Prostate gland (tissue), 2 donors: Measurements from ENCODE around the gene RPTOR.

Source experiments
- CTCF ChIP-seq, 4 experiments: fragments of 200-600 bp in 2 of 4; fragments of 450-650 bp in 2 of 4; sonication (generic) in 2 of 4; IDR thresholded peaks; 1 replicate in 3 of 4; 2 replicates in 1 of 4; pipeline ENCODE4 v1.5.1; 2016 to 2019; ENCODE audit warnings: antibody characterized with exemption in 4 of 4, mild to moderate bottlenecking in 2 of 4, moderate library complexity in 2 of 4
- POLR2AphosphoS5 ChIP-seq: sonication (generic); formaldehyde crosslinking; IDR thresholded peaks from one replicate; pipeline ENCODE4 v1.6.1; 2017; ENCODE audit warnings: antibody characterized with exemption

DNA sequence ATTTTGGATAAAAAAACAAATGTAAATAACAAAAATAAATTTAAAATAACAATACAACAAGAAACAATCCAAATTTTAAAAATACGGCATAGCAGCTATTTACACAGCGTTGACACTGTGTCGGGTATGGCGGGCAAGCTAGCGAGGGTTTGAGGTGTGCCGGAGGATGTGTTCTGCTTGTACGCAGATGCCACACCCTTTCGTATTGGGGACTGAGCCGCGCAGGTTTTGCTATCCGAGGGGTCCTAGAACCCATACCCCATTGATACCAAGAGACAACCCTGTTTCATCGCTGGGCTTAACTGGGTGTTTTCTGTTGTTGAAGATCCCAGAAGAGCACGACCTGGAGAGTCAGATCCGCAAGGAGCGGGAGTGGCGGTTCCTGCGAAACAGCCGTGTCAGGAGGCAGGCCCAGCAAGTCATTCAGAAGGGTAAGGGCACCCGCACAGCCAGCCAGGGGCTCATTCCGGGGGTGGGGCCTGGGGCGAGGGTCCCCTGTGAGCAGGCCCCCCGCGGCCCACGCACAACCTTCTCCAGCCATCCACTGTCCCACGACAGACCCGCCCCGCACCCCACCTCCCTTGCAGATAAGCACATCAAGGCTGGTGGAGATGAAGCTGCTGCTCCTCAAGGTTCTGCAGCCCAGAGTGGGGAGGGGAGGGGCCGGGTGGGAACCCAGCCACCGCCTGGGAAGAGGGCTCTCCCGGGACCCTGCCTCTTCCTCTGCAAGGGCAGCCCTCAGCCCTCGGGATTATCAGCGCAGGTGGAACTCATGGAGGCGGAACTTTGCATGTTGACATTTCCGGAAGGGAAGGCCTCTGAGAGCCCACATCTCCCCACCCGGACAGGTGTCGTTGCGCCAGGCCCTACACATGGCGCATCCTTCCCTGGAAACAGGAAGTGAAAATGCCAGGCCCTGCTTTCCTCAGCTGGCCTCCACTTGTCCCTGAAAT, 395.8 kb downstream of the RPTOR start:
- TF ChIP-seq CTCF (IDR thresholded peaks at IDR 0.05) (no peak), POLR2AphosphoS5 (no peak)
